Neural crest cell (in vitro differentiated cells): ENCODE measurements around the gene FPR3. TPM values are rescaled to one million over a fixed set of nuclear protein-coding genes. Genes with fewer than 3 reads are reported as not detected.

Experiments
- DNase-seq: peaks from one replicate; pipeline ENCODE4 v3.0.0; 2021; ENCODE audit warnings: low read depth, mixed read lengths, low spot score
- H3K27ac Mint-ChIP-seq: one replicate; pipeline ENCODE4 v1.8.0; 2021; ENCODE audit warnings: mild to moderate bottlenecking, mixed read lengths; ENCODE audit not compliant: unreplicated experiment
- H3K27me3 Mint-ChIP-seq: 2 replicates; pipeline ENCODE4 v1.8.0; 2021; ENCODE audit warnings: low read depth, mild to moderate bottlenecking, mixed read lengths
- H3K36me3 Mint-ChIP-seq: 2 replicates; pipeline ENCODE4 v1.8.0; 2021; ENCODE audit warnings: low read depth, mild to moderate bottlenecking, mixed read lengths
- H3K4me1 Mint-ChIP-seq: 2 replicates; pipeline ENCODE4 v1.8.0; 2021; ENCODE audit warnings: mixed read lengths
- H3K4me3 Mint-ChIP-seq: one replicate; pipeline ENCODE4 v1.8.0; 2021; ENCODE audit warnings: mild to moderate bottlenecking, mixed read lengths
- H3K9me3 Mint-ChIP-seq: 2 replicates; pipeline ENCODE4 v1.8.0; 2021; ENCODE audit warnings: mixed read lengths
- total RNA-seq: library from RNA; stranded (reverse); gene quantifications from 2 replicates; pipeline ENCODE4 v1.2.1, GENCODE V29; 2021
- TF ChIP-seq, protein P1 (sequence below): fragments of 200-600 bp; sonication (generic); conservative IDR thresholded peaks from 2 replicates; pipeline ENCODE4 v1.5.0; 2021; ENCODE audit warnings: antibody characterized with exemption, mild to moderate bottlenecking

The FPR3 gene
- total RNA-seq, 1 donor from 2014 or later: not detected

GRCh38 chr19:51861870-51862622 lies 67.1 kb downstream of the FPR3 start:
- H3K4me1 Mint-ChIP-seq: no peaks in the 10 kb centered on the region
- TF ChIP-seq, protein P1, sequence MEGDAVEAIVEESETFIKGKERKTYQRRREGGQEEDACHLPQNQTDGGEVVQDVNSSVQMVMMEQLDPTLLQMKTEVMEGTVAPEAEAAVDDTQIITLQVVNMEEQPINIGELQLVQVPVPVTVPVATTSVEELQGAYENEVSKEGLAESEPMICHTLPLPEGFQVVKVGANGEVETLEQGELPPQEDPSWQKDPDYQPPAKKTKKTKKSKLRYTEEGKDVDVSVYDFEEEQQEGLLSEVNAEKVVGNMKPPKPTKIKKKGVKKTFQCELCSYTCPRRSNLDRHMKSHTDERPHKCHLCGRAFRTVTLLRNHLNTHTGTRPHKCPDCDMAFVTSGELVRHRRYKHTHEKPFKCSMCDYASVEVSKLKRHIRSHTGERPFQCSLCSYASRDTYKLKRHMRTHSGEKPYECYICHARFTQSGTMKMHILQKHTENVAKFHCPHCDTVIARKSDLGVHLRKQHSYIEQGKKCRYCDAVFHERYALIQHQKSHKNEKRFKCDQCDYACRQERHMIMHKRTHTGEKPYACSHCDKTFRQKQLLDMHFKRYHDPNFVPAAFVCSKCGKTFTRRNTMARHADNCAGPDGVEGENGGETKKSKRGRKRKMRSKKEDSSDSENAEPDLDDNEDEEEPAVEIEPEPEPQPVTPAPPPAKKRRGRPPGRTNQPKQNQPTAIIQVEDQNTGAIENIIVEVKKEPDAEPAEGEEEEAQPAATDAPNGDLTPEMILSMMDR: no peak
- no peak overlapping the region for H3K4me3 Mint-ChIP-seq
- no peak for DNase-seq
- peaks cover 20% of the 10 kb centered on the region for H3K9me3 Mint-ChIP-seq
- H3K27me3 Mint-ChIP-seq: no peaks in the 10 kb centered on the region
- peaks cover 60% of the 10 kb centered on the region for H3K36me3 Mint-ChIP-seq
- no peak overlapping the region for H3K27ac Mint-ChIP-seq

- no peaks in the 10 kb centered on the region for H3K4me1 Mint-ChIP-seq
- H3K36me3 Mint-ChIP-seq: peaks cover 92% of the 10 kb centered on the region
- H3K27ac Mint-ChIP-seq: no peak overlapping the region
- TF ChIP-seq, protein P1: no peak
- H3K4me3 Mint-ChIP-seq: no peak overlapping the region
- no peaks in the 10 kb centered on the region for H3K27me3 Mint-ChIP-seq
- H3K9me3 Mint-ChIP-seq: peaks cover 54% of the 10 kb centered on the region
- DNase-seq: no peak
These were observed 78.1 kb downstream of the FPR3 start for GRCh38 chr19:51873097-51873496.

Other genes with a start within 250 kb of the FPR3 start
- gene ZNF175, start 223.9 kb upstream of the FPR3 start, total RNA-seq: 12.9 and 15.8 TPM in 2 replicates
- gene SIGLEC5, start 164.8 kb upstream of the FPR3 start, total RNA-seq: not detected in 2 replicates
- gene SIGLEC14, start 148.3 kb upstream of the FPR3 start, total RNA-seq: not detected in 2 replicates
- 3.0 and 4.2 TPM in 2 replicates for gene SPACA6, start 101.8 kb upstream of the FPR3 start, total RNA-seq
- not detected in 2 replicates for gene HAS1, start 71.2 kb upstream of the FPR3 start, total RNA-seq
- gene FPR1, start 43.3 kb upstream of the FPR3 start, total RNA-seq: not detected in 2 replicates
- gene FPR2, start 34.0 kb upstream of the FPR3 start, total RNA-seq: not detected in 2 replicates
- gene ZNF577, start 92.8 kb downstream of the FPR3 start, total RNA-seq: 15.7 and 20.4 TPM in 2 replicates
- 33.7 TPM in 2 replicates for gene ZNF649, start 109.9 kb downstream of the FPR3 start, total RNA-seq
- gene ZNF613, start 132.3 kb downstream of the FPR3 start, total RNA-seq: 6.3 and 8.7 TPM in 2 replicates
- gene ZNF350, start 191.7 kb downstream of the FPR3 start, total RNA-seq: 6.5 and 6.9 TPM in 2 replicates
- gene ZNF615, start 213.1 kb downstream of the FPR3 start, total RNA-seq: 11.0 and 11.2 TPM in 2 replicates
- 11.5 and 12.5 TPM in 2 replicates for gene ZNF614, start 233.2 kb downstream of the FPR3 start, total RNA-seq